HepG2 (cell line): ENCODE data around the gene ZNF48. TPM values are rescaled to one million over a fixed set of nuclear protein-coding genes. Genes with fewer than 3 reads are reported as not detected.
A peak's percentile ranks its signal among the peaks of the same experiment; 100 is the strongest.

Source experiments
- BCLAF1 ChIP-seq: fragments of 450-650 bp; IDR thresholded peaks from 2 replicates; pipeline ENCODE4 v1.6.1; 2017; ENCODE audit warnings: mild to moderate bottlenecking
- CENPBD1 ChIP-seq: sonication (generic); formaldehyde crosslinking; IDR thresholded peaks from 2 replicates; pipeline ENCODE4 v1.8.0; 2022; ENCODE audit warnings: missing genetic modification reagents, low read depth, mild to moderate bottlenecking, borderline replicate concordance
- DMTF1 ChIP-seq: sonication (generic); formaldehyde crosslinking; IDR thresholded peaks from 2 replicates; pipeline ENCODE4 v1.4.0; 2020; ENCODE audit warnings: mild to moderate bottlenecking, missing genetic modification reagents
- FOXM1 ChIP-seq: sonication (generic); formaldehyde crosslinking; IDR thresholded peaks from 2 replicates; pipeline ENCODE4 v1.5.0; 2020; ENCODE audit warnings: missing genetic modification reagents
- HIVEP1 ChIP-seq: sonication (generic); formaldehyde crosslinking; IDR thresholded peaks from 2 replicates; pipeline ENCODE4 v1.4.0; 2020; ENCODE audit warnings: mild to moderate bottlenecking, missing genetic modification reagents
- MIER2 ChIP-seq: IDR thresholded peaks from 2 replicates; pipeline ENCODE4 v1.6.1; 2016; ENCODE audit warnings: missing biosample characterization, missing genetic modification reagents
- ZBTB40 ChIP-seq, 2 experiments: fragments of 450-650 bp in 1 of 2; sonication (generic) in 1 of 2; formaldehyde crosslinking in 1 of 2; IDR thresholded peaks; 2 replicates each; pipeline versions ENCODE4 v1.6.1 to v1.8.0; 2016 to 2022; ENCODE audit warnings: antibody characterized with exemption in 1 of 2, mild to moderate bottlenecking in 1 of 2, missing genetic modification reagents in 1 of 2
- ZFYVE20 ChIP-seq: sonication (generic); formaldehyde crosslinking; IDR thresholded peaks from 2 replicates; pipeline ENCODE4 v1.8.0; 2023; ENCODE audit warnings: low read depth, mild to moderate bottlenecking, moderate library complexity, missing genetic modification reagents, borderline replicate concordance
- ZKSCAN5 ChIP-seq: sonication (generic); formaldehyde crosslinking; IDR thresholded peaks from 2 replicates; pipeline ENCODE4 v1.5.1; 2020; ENCODE audit warnings: mild to moderate bottlenecking, missing genetic modification reagents
- ZNF101 ChIP-seq: sonication (generic); formaldehyde crosslinking; IDR thresholded peaks from 2 replicates; pipeline ENCODE4 v1.4.0; 2020; ENCODE audit warnings: mild to moderate bottlenecking, low read depth, missing genetic modification reagents, borderline replicate concordance
- ZNF354B ChIP-seq: sonication (generic); formaldehyde crosslinking; IDR thresholded peaks from 2 replicates; pipeline ENCODE4 v1.8.0; 2022; ENCODE audit warnings: mild to moderate bottlenecking, missing genetic modification reagents
- ZNF572 ChIP-seq: sonication (generic); formaldehyde crosslinking; IDR thresholded peaks from 2 replicates; pipeline ENCODE4 v1.5.1; 2020; ENCODE audit warnings: mild to moderate bottlenecking, missing genetic modification reagents
- ZNF644 ChIP-seq: IDR thresholded peaks from 2 replicates; pipeline ENCODE4 v1.6.1; 2016; ENCODE audit warnings: low read depth
- polyA plus RNA-seq, 8 experiments: library from polyadenylated mRNA; depleted of rRNA in 3 of 8; stranded (reverse) in 7 of 8; unstranded in 1 of 8; fragments of >200 nt; fragmentation: Illumina TruSeq in 4 of 8; extraction: Trizol in 4 of 8; gene quantifications; 2 replicates each; pipeline versions ENCODE4 v1.2.1 to v1.2.3, GENCODE V29; 2011 to 2016; ENCODE audit warnings: low read depth in 4 of 8, missing spikeins in 1 of 8, mixed read lengths in 1 of 8; ENCODE audit not compliant: insufficient read depth in 1 of 8
- total RNA-seq, 5 experiments: library from RNA; depleted of rRNA; stranded (reverse); fragments of >200 nt; fragmentation: Illumina TruSeq; extraction: Trizol; gene quantifications; 2 replicates each; pipeline ENCODE4 v1.2.3, GENCODE V29; 2016; ENCODE audit warnings: low read depth in 1 of 5

The ZNF48 gene
- total and polyA plus RNA-seq, 2 of the 13 experiments (the other 11 are each of a cell fraction or from before 2014, with no cell fraction given) = 9.9 to 12.3 TPM

GRCh38 chr16:30445408-30446202, 50.4 kb downstream of the ZNF48 start, which contains the start of gene SEPHS2 (continued):
- TF ChIP-seq ZBTB40 (IDR thresholded peaks at IDR 0.05) = no peak
- TF ChIP-seq ZBTB40 (CRISPR knock-in tag; IDR thresholded peaks at IDR 0.05) = 0 out of 2 replicates have a peak, but pooled peaks have one; percentile 29
- TF ChIP-seq HIVEP1 (CRISPR knock-in tag) = peak; percentile 77
- TF ChIP-seq BCLAF1 = no peak
- no peak for TF ChIP-seq CENPBD1 (CRISPR knock-in tag)
- TF ChIP-seq ZKSCAN5 (CRISPR knock-in tag) = no peak
- no peak for TF ChIP-seq FOXM1
- TF ChIP-seq MIER2 (CRISPR knock-in tag) = no peak
- no peak for TF ChIP-seq ZFYVE20 (CRISPR knock-in tag)
- peak; percentile 22; the same call in 1 of the 2 replicates for TF ChIP-seq ZNF644 (CRISPR knock-in tag)
- TF ChIP-seq ZNF354B (CRISPR knock-in tag) = 0 out of 2 replicates have a peak, but pooled peaks have one; percentile 65
- no peak; the same call in 1 of the 2 replicates for TF ChIP-seq ZNF572 (CRISPR knock-in tag)
- 0 out of 2 replicates have a peak, but pooled peaks have one; percentile 52 for TF ChIP-seq ZNF101 (CRISPR knock-in tag)
- TF ChIP-seq DMTF1 (CRISPR knock-in tag) = no peak
